GM19328 (cell line): ENCODE results near the gene EGFLAM.

Experiments
- ATAC-seq: cut with Tn5 transposase; IDR thresholded peaks from one replicate; pipeline ENCODE4 v1.9.1; 2021; ENCODE audit warnings: mild to moderate bottlenecking, moderate library complexity; ENCODE audit not compliant: unreplicated experiment

Gene EGFLAM

GRCh38 chr5:38467353-38468040 is 209.1 kb downstream of the EGFLAM start:
- no peak for ATAC-seq

DNA sequence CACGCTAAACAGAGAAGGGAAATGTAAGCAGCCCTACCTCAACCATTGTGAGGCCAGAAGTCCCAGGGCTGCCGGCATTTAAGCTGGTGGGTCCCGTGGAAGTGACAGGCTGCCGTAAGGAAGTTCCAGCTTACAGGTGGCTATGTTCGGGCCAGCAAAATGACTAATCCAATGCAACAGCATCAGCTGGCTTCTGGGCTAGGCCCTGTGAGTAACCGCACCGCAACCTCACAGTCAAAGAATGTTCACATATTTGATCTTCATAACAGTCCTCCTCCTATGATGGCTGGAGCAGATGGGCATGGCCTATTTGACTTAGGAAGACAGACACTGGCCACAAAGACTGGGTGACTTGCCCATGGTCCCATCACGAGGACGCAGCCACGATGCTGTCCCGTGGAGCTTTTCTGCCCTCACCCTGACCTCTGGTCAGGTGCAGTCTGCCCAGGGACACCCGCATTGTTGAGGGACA is 209.9 kb downstream of the EGFLAM start:
- ATAC-seq = no peak

GRCh38 chr5:38468978-38469706 is 210.8 kb downstream of the EGFLAM start:
- no peak for ATAC-seq

GRCh38 chr5:38469707-38470267 is 211.4 kb downstream of the EGFLAM start:
- ATAC-seq = no peak

GRCh38 chr5:38471709-38472108 is 213.3 kb downstream of the EGFLAM start:
- ATAC-seq = no peak

- ATAC-seq = no peak
Observed at GRCh38 chr5:38472541-38472940, 214.2 kb downstream of the EGFLAM start.

- no peak for ATAC-seq
Observed at GRCh38 chr5:38473008-38473407, 214.6 kb downstream of the EGFLAM start.

DNA sequence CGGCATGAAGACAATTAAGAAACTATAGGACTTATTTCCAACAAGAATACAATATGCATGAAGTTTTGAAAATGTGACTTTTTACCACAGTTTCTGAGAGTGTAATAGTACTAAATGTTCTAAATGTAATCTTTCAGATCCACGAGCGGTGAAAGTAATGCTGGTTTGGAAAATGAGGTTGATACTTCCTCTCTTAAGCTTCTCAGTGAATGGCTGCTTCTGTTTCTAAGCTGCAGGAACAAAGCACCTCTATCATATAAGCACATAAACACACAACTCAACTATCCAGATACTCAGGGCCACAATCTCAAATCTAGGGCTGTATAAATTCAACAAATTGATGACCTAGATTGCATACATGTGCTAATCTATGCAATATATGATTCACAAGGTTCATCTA is 219.8 kb downstream of the EGFLAM start:
- ATAC-seq = no peak

- no peak for ATAC-seq
Observed at GRCh38 chr5:38478878-38479277, 220.5 kb downstream of the EGFLAM start.

DNA sequence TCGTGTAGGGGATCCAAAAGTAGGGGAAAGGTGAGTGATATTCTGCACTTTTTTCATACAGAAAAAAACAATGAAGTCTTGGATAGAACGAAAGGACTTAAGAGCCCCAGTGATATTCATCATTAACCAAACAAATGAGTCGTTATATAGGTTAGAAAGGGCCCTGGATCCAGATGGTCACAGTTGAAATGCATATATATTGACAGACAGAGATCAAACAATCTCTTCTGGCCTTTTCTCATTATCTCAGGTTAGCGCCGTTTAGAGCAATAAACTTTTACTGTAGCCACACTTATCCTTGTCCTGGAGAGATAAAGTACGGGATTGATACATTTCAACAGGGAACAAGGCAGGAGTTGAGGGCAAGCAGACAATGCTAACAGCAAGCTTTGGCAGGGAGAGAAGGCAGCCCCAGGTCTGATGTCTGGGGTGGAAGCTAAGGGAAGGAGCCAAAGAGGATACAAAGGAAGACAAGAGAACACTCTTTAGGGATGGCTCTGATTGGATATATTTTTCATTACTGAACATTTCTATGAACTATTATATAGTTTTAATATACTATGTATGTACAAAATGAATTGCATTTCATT is 221.1 kb downstream of the EGFLAM start:
- ATAC-seq = no peak

GRCh38 chr5:38483805-38484398 is 225.5 kb downstream of the EGFLAM start:
- no peak for ATAC-seq

GRCh38 chr5:38494175-38494574 is 235.8 kb downstream of the EGFLAM start:
- no peak for ATAC-seq

GRCh38 chr5:38494763-38495162 is 236.4 kb downstream of the EGFLAM start:
- no peak for ATAC-seq

DNA sequence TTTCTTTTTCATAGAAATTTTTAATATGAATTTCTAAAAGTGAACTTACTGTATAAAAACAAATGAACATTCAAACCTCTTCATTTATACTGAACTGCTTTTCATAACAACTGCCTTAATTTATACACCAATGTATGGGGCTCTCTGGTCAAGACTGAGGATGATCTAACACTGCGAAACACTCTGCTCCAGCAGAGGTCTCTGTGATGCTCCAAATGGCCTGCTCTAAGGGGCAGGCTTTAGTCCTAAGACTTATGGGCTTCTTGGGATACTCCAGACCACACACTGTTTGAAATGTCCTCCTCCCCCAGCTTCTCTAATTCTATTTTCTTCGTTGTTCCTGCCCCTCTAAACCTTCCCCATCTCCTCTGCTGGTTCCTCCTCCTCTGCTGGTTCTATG is 239.6 kb downstream of the EGFLAM start:
- ATAC-seq = no peak

GRCh38 chr5:38500573-38501260 is 242.4 kb downstream of the EGFLAM start:
- no peak for ATAC-seq

DNA sequence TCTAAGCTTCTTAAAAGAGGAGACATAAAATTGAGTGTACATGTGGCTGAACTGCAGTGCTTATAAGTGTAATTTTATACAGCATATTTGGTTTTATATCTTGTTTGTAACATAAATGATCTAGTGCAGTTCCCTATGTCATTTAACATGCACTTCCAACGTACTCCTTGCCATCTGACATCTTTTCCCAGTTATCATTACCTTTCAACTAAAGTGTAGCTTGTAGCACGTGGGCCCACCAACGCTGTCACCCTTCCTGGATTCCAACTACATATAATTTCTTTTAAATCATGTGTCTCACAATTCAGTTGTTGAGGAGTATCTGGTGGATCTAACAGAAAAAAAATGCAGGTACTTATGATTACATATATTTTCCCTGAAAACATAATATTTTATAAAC is 247.9 kb downstream of the EGFLAM start:
- ATAC-seq = no peak

GRCh38 chr5:38509185-38509584 is 250.8 kb downstream of the EGFLAM start:
- no peak for ATAC-seq
